ENCODE results near the gene METRN.
A peak's percentile ranks its signal among the peaks of the same experiment; 100 is the strongest.
"Not testable (repeated sequence)": the region's sequence is repeated elsewhere in the genome, so short reads cannot be mapped to it uniquely, and the experiment has no call there.

The METRN gene

GRCh38 chr16:709566-710499 is 5.1 kb upstream of the METRN start:
- DNase-seq (ENCODE audit: low read depth), result no peak

GRCh38 chr16:710500-711075 is 4.3 kb upstream of the METRN start:
- no peak for DNase-seq (ENCODE audit: low read depth)

DNA sequence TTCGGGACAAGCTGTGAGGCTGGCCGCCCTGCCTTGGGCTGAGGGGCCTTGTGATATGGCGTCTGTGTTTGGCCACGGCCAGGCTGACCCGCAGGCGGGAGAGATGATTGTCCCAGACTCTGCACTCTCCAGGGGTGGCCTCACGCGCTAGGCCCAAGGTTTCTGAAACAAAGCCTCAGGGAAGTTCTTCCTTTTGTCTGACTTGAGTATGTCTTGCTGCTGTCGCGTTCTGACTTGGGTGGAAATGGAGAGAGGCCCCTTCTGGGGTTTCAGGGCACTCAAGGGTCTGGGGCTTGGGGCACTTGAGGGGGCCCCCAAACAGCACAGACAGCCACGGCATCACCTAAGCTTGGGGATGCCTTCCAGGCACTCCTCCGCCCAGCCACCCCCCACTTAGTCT is 3.8 kb upstream of the METRN start:
- DNase-seq (ENCODE audit: low read depth), result no peak

DNA sequence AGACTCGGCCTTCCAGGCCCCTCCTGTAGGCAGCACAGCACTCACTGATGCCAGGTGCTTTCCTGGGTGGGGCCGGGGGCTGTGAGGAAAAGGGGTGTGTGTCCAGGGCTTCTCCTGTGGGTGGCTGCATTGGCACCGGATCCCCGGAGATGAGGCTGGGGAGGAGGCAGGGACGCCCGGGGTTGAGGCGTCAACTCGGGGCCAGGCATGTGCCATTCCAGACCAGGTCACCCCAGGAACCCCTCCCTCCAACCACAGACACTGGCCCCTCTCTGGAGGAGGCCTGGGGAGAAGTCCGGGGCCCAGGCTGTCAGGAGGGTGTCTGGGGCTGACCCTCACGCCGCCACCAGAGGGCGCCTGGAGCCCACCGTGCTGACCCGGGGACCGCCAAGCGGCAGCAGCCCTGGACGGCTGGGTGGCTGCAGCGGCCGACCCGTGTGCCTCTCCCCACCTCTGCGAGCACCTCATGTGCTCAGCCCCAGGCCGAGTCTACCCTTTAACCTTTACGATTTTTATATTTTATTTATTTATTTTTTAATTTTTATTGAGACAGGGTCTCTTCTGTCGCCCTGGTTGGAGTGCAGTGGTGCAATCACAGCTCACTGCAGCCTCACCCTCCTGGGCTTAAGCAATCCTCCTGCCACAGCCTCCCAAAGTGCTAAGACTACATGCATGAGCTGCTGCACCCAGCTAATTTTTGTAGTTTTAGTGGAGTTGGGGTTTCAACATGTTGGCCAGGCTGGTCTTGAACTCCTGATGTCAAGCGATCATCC is 3.2 kb upstream of the METRN start:
- peak; percentile 74 for DNase-seq (ENCODE audit: low read depth)

- DNase-seq (ENCODE audit: low read depth), result not testable (repeated sequence)
These were observed 2.1 kb upstream of the METRN start for GRCh38 chr16:712740-713250.

- no peak for DNase-seq (ENCODE audit: low read depth)
These were observed 839 bp upstream of the METRN start for GRCh38 chr16:714079-714478.

GRCh38 chr16:715477-716199 is 720 bp downstream of the METRN start:
- DNase-seq (ENCODE audit: low read depth), result no peak

GRCh38 chr16:716200-716568 is 1.3 kb downstream of the METRN start:
- DNase-seq (ENCODE audit: low read depth), result no peak

DNA sequence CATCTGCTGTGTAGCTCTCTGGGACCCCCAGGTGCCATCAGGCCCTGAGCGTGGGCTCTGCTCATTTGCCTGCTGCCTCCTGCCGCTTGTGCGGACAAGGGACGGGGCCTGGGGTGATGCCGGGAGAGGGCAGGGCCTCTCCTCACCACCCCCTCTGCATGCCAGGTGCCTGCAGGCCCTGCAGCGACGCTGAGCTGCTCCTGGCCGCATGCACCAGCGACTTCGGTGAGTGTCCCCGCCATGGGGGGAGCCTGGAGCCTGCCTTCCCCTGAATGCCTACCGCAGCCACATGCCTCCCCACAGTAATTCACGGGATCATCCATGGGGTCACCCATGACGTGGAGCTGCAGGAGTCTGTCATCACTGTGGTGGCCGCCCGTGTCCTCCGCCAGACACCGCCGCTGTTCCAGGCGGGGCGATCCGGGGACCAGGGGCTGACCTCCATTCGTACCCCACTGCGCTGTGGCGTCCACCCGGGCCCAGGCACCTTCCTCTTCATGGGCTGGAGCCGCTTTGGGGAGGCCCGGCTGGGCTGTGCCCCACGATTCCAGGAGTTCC is 1.9 kb downstream of the METRN start:
- DNase-seq (ENCODE audit: low read depth), result no peak

- DNase-seq (ENCODE audit: low read depth), result no peak
These were observed 2.7 kb downstream of the METRN start for GRCh38 chr16:717450-718245.

- no peak for DNase-seq (ENCODE audit: low read depth)
These were observed 3.5 kb downstream of the METRN start for GRCh38 chr16:718389-718788.

DNA sequence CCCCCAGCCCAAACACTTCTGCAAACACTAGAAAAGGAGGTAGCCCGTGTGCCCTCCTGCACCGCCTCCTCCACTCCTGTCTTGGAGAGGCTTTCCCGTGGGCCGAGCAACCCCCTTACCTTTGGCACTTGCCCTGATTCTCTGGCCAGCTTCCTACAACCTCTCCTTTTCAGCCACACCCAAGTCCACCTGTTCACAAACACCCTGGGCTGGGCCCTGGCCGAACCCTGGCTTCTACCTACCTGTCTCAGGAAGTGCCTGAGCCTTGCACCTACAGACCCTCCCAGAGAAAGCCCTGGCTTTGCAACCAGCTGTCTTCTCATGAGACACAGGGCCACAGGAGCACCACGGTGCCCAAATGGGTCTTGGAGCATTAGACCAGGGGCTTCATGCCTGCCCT is 4.0 kb downstream of the METRN start:
- DNase-seq (ENCODE audit: low read depth), result no peak

- no peak for DNase-seq (ENCODE audit: low read depth)
These were observed 5.0 kb downstream of the METRN start for GRCh38 chr16:719815-720446.

DNA sequence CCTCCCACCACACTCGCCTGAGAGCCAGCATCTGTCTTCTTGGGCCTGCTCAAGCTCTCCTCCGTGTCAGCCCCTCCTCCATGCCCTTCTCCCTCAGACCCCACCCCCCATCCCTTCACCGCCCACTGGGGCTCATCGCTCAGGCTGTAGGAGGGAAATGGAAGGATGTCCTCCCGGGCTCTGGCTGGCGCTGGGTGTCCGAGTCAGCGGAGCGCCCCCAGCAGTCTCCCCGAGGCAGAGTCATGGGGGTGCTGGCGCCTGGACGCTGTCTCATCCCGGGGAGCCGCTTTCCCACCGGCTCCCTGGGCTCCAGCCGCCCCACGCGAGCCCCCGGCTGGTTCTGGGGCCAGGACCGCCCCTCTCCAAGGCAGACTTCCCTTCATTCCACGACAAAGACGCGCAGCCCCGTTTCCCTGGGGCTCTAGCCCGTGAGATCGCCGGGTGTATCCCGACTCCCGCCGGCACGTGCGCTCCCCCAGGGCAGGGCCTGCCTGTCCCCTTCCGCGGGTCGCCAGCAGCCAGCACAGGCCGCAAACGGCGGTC is 5.6 kb downstream of the METRN start:
- no peak for DNase-seq (ENCODE audit: low read depth)

- peak; percentile 49 for DNase-seq (ENCODE audit: low read depth)
These were observed 6.3 kb downstream of the METRN start, which contains the start of gene ANTKMT for GRCh38 chr16:720990-721764. TSS of gene ANTKMT (plus strand) at chr16:721146. CDS start at chr16:721275, 129 bp downstream.

- no peak for DNase-seq (ENCODE audit: low read depth)
These were observed 7.0 kb downstream of the METRN start for GRCh38 chr16:721765-722540.

DNA sequence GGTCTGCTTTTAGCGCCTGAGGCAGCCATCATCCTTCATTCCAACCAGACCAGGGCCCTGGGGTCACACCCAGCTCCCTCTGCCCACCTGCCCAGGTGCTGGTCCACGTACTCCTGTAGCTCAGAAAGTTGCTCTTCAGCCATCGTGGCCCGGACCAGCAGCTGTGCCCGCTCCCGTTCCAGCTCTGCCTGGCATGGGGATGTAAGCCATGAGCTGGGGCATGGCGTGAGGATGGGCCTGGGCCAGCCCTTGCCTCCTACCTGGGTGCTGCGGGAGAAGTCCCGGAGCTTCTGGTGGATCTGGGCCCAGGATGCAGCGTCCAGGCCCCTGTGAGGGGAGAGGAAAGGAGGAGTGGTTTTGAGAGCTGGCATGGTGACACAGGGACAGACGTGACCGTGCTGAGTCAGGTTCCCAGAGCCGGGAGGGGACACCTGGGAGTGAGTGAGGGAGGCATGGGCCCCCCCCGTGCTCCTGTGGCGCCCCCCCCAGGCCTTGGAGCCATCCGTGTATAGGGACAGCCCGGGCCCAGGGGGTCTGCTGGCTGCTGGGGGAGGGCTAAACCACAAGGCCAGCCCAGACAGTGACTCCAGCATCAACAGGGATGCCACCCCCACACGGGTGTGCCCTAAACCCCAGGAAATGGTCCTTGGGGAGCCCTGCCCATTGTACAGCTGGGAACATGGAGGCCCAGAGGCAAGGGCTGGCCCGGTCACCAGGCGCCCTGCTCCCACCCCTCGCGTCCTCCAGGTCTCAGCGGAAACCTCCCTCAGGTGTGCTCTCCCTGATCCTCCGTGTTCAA is 8.1 kb downstream of the METRN start:
- DNase-seq (ENCODE audit: low read depth), result no peak
